Neural cell (in vitro differentiated cells): ENCODE data around the gene MAP4K2. TPM values are rescaled to one million over a fixed set of nuclear protein-coding genes. Genes with fewer than 3 reads are reported as not detected.

Experiments
- H2AFZ ChIP-seq: fragments of 200-600, 300-800 bp; sonication (generic), shearing (Covaris generic); 2 replicates; pipeline ENCODE4 v1.6.0; 2014; ENCODE audit warnings: low read depth, mild to moderate bottlenecking, antibody characterized with exemption, low read length, moderate library complexity
- H3F3A ChIP-seq: fragments of 200-600 bp; shearing (Covaris generic); 2 replicates; pipeline ENCODE4 v1.6.1; 2016; ENCODE audit warnings: mild to moderate bottlenecking, moderate library complexity, mixed read lengths, antibody characterized with exemption, low read length; ENCODE audit not compliant: insufficient read depth, poor library complexity, severe bottlenecking
- H3K27ac ChIP-seq: fragments of 200-600, 300-800 bp; sonication (generic), shearing (Covaris generic); 2 replicates; pipeline ENCODE4 v1.5.1; 2014; ENCODE audit warnings: mild to moderate bottlenecking, low read length, moderate library complexity
- H3K27me3 ChIP-seq: fragments of 300-800, 200-600 bp; sonication (generic), shearing (Covaris generic); 2 replicates; pipeline ENCODE4 v1.6.0; 2014; ENCODE audit warnings: mild to moderate bottlenecking, low read depth, low read length, moderate library complexity; ENCODE audit not compliant: insufficient read depth
- H3K36me3 ChIP-seq: fragments of 300-800, 200-600 bp; sonication (generic), shearing (Covaris generic); 2 replicates; pipeline ENCODE4 v1.5.1; 2014; ENCODE audit warnings: mild to moderate bottlenecking, antibody characterized with exemption, low read length, moderate library complexity; ENCODE audit not compliant: insufficient read depth
- H3K4me2 ChIP-seq: fragments of 300-800, 200-600 bp; sonication (generic), shearing (Covaris generic); 2 replicates; pipeline ENCODE4 v1.6.0; 2014; ENCODE audit warnings: mild to moderate bottlenecking, low read length
- H3K4me3 ChIP-seq: fragments of 300-800, 200-600 bp; sonication (generic), shearing (Covaris generic); 2 replicates; pipeline ENCODE4 v1.5.1; 2014; ENCODE audit warnings: mild to moderate bottlenecking, low read length, moderate library complexity
- H3K79me2 ChIP-seq: fragments of 200-600 bp; shearing (Covaris generic); replicated peaks from 2 replicates; pipeline ENCODE4 v1.6.0; 2014; ENCODE audit warnings: mild to moderate bottlenecking, low read length, moderate library complexity; ENCODE audit not compliant: insufficient read depth
- H3K9ac ChIP-seq: fragments of 300-800, 200-600 bp; sonication (generic), shearing (Covaris generic); 2 replicates; pipeline ENCODE4 v1.6.1; 2016; ENCODE audit warnings: mild to moderate bottlenecking, low read length, mixed read lengths
- H3K9me2 ChIP-seq: fragments of 200-600 bp; shearing (Covaris generic); 2 replicates; pipeline ENCODE4 v1.6.1; 2016; ENCODE audit warnings: mild to moderate bottlenecking, low read length, mixed read lengths; ENCODE audit not compliant: insufficient read depth
- H3K9me3 ChIP-seq: fragments of 200-600, 300-800 bp; sonication (generic), shearing (Covaris generic); 2 replicates; pipeline ENCODE4 v1.6.1; 2016; ENCODE audit warnings: mild to moderate bottlenecking, mixed run types, low read length, moderate library complexity, mixed read lengths
- H4K20me1 ChIP-seq: fragments of 200-600 bp; shearing (Covaris generic); 2 replicates; pipeline ENCODE4 v1.6.1; 2016; ENCODE audit warnings: mild to moderate bottlenecking, mixed run types; ENCODE audit not compliant: insufficient read depth
- CTCF ChIP-seq: fragments of 450-650 bp; IDR thresholded peaks from 2 replicates; pipeline ENCODE4 v1.5.1; 2014; ENCODE audit warnings: antibody characterized with exemption, mild to moderate bottlenecking, moderate library complexity; ENCODE audit not compliant: poor library complexity, severe bottlenecking
- EP300 ChIP-seq: fragments of 450-650 bp; conservative IDR thresholded peaks from 2 replicates; pipeline ENCODE4 v1.6.1; 2014; ENCODE audit warnings: antibody characterized with exemption, mild to moderate bottlenecking, moderate library complexity; ENCODE audit not compliant: poor library complexity, severe bottlenecking
- EZH2 ChIP-seq: fragments of 200-600, 300-800 bp; shearing (Covaris generic), sonication (generic); IDR thresholded peaks from 2 replicates; pipeline ENCODE4 v1.6.1; 2014; ENCODE audit warnings: antibody characterized with exemption, low read length, borderline replicate concordance, mild to moderate bottlenecking; ENCODE audit not compliant: insufficient read depth, poor library complexity, severe bottlenecking
- MXI1 ChIP-seq: fragments of 450-650 bp; conservative IDR thresholded peaks from 2 replicates; pipeline ENCODE4 v1.6.1; 2014; ENCODE audit warnings: antibody characterized with exemption, mild to moderate bottlenecking; ENCODE audit not compliant: poor library complexity, severe bottlenecking
- POLR2AphosphoS5 ChIP-seq: IDR thresholded peaks from 2 replicates; pipeline ENCODE4 v1.6.1; 2012
- RAD21 ChIP-seq: fragments of 450-650 bp; conservative IDR thresholded peaks from 2 replicates; pipeline ENCODE4 v1.6.1; 2014; ENCODE audit warnings: antibody characterized with exemption, mild to moderate bottlenecking, moderate library complexity
- REST ChIP-seq: IDR thresholded peaks from 2 replicates; pipeline ENCODE4 v1.6.1; 2012; ENCODE audit warnings: borderline replicate concordance
- SMC3 ChIP-seq: fragments of 450-650 bp; conservative IDR thresholded peaks from 2 replicates; pipeline ENCODE4 v1.6.1; 2014; ENCODE audit warnings: antibody characterized with exemption, mild to moderate bottlenecking, moderate library complexity; ENCODE audit not compliant: poor library complexity
- TAF1 ChIP-seq: IDR thresholded peaks from 2 replicates; pipeline ENCODE4 v1.6.1; 2012; ENCODE audit warnings: low read depth
- polyA plus RNA-seq: library from polyadenylated mRNA; depleted of rRNA; stranded (reverse); fragments of >200 nt; gene quantifications from 2 replicates; pipeline ENCODE4 v1.2.3, GENCODE V29; 2014

MAP4K2 gene
- polyA plus RNA-seq, 1 donor from 2014 or later: 12.4 TPM

DNA sequence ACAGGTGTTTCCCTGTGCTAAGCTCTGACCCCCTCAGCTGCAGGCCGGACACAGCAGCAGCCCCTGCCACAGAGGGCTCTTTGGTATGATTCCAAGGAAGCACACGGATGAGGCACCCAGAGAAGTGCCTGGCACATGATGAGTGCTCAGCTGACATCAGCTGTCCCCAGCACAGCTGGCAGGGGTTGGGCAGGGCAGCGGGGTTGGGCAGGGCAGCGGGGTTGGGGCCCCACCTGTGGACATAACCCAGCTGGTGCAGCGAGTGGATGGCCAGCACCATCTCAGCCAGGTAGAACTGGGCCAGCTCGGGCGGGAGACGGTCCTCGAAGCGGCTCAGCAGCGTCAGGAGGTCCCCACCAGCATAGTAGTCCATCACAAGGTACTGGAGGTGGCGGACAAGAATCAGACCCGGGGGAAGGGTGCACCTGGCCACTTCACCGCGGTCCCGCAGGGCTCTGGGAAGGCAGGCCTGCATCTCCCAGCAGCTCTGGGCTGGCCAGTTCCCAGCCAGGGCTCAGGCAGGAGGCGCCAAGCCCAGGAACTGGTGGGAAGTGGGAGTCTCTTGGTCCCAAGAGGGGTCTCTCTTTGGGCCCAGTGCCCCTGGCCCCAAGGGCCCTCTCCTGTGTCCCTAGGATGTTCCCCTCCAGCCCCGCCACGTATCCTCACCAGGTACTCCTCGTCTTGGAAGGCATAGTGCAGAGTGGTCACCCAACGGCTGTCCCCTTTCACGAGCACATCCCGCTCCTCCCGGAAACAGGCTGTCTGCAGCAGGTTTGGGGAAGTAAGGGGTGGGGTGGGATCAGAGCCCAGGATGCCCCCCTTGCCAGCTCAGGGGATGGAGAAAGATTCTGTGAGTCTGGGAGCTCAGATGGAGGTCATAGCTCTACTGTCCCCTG, 37.1 kb upstream of the MAP4K2 start:
- H3K9ac ChIP-seq: no peak overlapping the region
- H3K4me2 ChIP-seq: no peak overlapping the region
- H3K9me2 ChIP-seq: no peaks in the 10 kb centered on the region
- TF ChIP-seq TAF1 (no peak), EZH2 (no peak), SMC3 (no peak)
- H3K79me2 ChIP-seq: no peaks in the 10 kb centered on the region
- no peaks in the 10 kb centered on the region for H3K9me3 ChIP-seq
- H3K4me3 ChIP-seq: no peak overlapping the region
- H3K36me3 ChIP-seq: no peaks in the 10 kb centered on the region
- H4K20me1 ChIP-seq: no peaks in the 10 kb centered on the region
- peaks cover 18% of the 10 kb centered on the region for H3K27me3 ChIP-seq
- no peaks in the 10 kb centered on the region for H3F3A ChIP-seq
- H2AFZ ChIP-seq: no peak overlapping the region
- no peak overlapping the region for H3K27ac ChIP-seq

DNA sequence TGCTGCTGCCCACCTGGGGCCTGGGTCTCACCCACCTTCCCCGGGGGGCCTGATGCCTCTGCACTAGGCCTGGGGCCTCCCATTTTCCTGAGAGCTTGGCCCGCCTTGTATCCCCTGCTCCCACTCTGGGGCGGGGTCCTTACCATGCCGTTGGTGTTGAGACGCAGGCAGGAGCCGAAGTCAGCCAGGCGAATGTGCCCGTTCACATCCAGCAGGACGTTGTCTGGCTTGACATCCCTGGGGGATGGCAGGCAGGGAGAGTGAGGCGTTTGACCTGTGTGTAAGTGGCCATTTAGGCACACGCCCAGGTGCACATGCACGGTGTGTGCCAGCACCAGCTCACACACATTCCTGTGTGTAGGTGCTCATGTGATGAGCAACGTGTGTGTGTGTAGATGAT, 36.3 kb upstream of the MAP4K2 start:
- Histone ChIP-seq H2AFZ (no peak overlapping the region), H3K4me3 (no peak overlapping the region), H3K9me3 (no peaks in the 10 kb centered on the region), H3F3A (no peaks in the 10 kb centered on the region), H4K20me1 (no peaks in the 10 kb centered on the region), H3K79me2 (no peaks in the 10 kb centered on the region), H3K4me2 (no peak overlapping the region), H3K9ac (no peak overlapping the region), H3K9me2 (no peaks in the 10 kb centered on the region), H3K27ac (no peak overlapping the region), H3K27me3 (peaks cover 11% of the 10 kb centered on the region), H3K36me3 (no peaks in the 10 kb centered on the region)
- no peak for TF ChIP-seq TAF1
- no peak for TF ChIP-seq EZH2

DNA sequence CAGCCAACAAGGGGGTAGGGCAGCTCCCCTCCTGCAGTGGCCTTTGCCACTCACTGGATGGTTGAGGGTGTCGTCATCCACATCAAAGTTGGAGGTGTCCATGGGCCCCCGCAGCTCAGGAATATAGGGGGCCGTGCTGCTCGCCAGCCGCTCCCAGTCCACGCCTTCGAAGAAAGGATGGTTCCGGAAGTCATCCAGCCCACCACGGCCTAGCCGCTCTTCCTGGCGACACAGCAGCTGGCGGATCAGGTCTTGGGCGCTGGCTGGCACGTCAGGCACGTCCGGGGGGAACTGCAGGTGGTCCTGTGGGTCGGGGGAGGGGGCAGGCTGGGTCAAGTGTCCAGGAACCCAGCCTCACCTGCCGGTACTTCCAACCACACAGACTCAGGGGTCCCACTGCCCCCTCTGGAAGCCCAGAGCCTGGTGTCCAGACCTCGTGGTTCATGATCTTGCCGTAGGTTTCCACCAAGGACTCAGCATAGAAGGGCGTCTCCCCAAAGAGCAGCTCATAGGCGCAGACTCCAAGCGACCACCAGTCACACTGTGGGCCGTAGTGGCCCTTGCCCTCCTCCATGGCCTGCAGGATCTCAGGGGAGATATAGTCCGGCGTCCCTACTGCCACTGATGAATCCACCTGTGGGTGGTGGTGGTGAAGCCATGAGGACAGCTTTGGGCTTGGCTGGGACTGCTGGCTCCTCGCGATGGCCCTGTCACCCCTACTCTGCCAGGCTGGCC, 35.8 kb upstream of the MAP4K2 start:
- Histone ChIP-seq H3F3A (no peaks in the 10 kb centered on the region), H3K4me2 (no peak overlapping the region), H3K79me2 (no peaks in the 10 kb centered on the region), H3K9ac (no peak overlapping the region), H3K27ac (no peak overlapping the region), H3K9me2 (no peaks in the 10 kb centered on the region), H2AFZ (no peak overlapping the region), H3K36me3 (no peaks in the 10 kb centered on the region), H3K27me3 (peaks cover 6% of the 10 kb centered on the region), H3K4me3 (no peak overlapping the region), H3K9me3 (no peaks in the 10 kb centered on the region), H4K20me1 (no peaks in the 10 kb centered on the region)
- TF ChIP-seq EP300 (no peak), SMC3 (no peak), POLR2AphosphoS5 (no peak), TAF1 (no peak), EZH2 (no peak), CTCF (no peak), MXI1 (no peak), RAD21 (no peak), REST (no peak)
